Activated CD8-positive, alpha-beta memory T cell treated with anti-CD3 and anti-CD28 coated beads for 36 hours (primary cell): Measurements from ENCODE around the gene ARID3A. TPM values are rescaled to one million over a fixed set of nuclear protein-coding genes. Genes with fewer than 3 reads are reported as not detected.

Experiments used
- CTCF ChIA-PET: fragments of 350-600 bp; sonication (Branson Sonifier 250); formaldehyde crosslinking; loops from one replicate; lab custom pipeline; 2021; ENCODE audit warnings: antibody characterized with exemption; lab: Charles Lee
- POLR2A ChIA-PET: fragments of 350-600 bp; sonication (Branson Sonifier 250); formaldehyde crosslinking; loops from one replicate; lab custom pipeline; 2021; ENCODE audit warnings: antibody characterized with exemption; lab: Charles Lee
- total RNA-seq, 2 experiments: library from RNA; stranded (reverse); gene quantifications; one replicate each; pipeline ENCODE4 v1.2.3, GENCODE V29; 2021

Gene ARID3A
- total RNA-seq, 2 experiments from 2014 or later: 18.8 to 19.0 TPM

GRCh38 chr19:963486-963951 lies 37.7 kb downstream of the ARID3A start:
- ChIA-PET POLR2A (no interaction called here), CTCF (interaction anchor here (0.6 to 1.2 kb wide), 2 partner anchors 15 to 16 kb away, joined by 3 read pairs; no protein-coding TSS in a partner anchor)

GRCh38 chr19:964116-964520 lies 38.3 kb downstream of the ARID3A start:
- ChIA-PET POLR2A (no interaction called here), CTCF (no interaction called here)

- ChIA-PET POLR2A (interaction anchor here (0.6 kb wide), 1 partner anchor 9 kb away, joined by 4 read pairs; no protein-coding TSS in a partner anchor), CTCF (no interaction called here)
These were observed 39.2 kb downstream of the ARID3A start for GRCh38 chr19:964761-965694.

GRCh38 chr19:966485-967088 lies 40.8 kb downstream of the ARID3A start:
- CTCF ChIA-PET: no interaction called here
- POLR2A ChIA-PET: interaction anchor here (0.6 kb wide), 1 partner anchor 15 kb away, joined by 4 read pairs; no protein-coding TSS in a partner anchor

GRCh38 chr19:970695-971094 lies 44.9 kb downstream of the ARID3A start:
- ChIA-PET CTCF (interaction anchor here (1.2 to 1.6 kb wide), 4 partner anchors 12 to 46 kb away, joined by 3 to 10 read pairs (median 4); no protein-coding TSS in a partner anchor), POLR2A (no interaction called here)

- ChIA-PET CTCF (interaction anchor here (0.8 to 1.2 kb wide), 2 partner anchors 45 to 49 kb away, joined by 3 to 5 read pairs; no protein-coding TSS in a partner anchor), POLR2A (no interaction called here)
These were observed 46.0 kb downstream of the ARID3A start for GRCh38 chr19:971795-972194.

GRCh38 chr19:972281-972680 lies 46.4 kb downstream of the ARID3A start:
- POLR2A ChIA-PET: no interaction called here
- CTCF ChIA-PET: interaction anchor here (0.6 to 0.8 kb wide), 3 partner anchors 26 to 54 kb away, joined by 3 to 5 read pairs (median 5); no protein-coding TSS in a partner anchor

- CTCF ChIA-PET: no interaction called here
- POLR2A ChIA-PET: no interaction called here
These were observed 48.1 kb downstream of the ARID3A start for GRCh38 chr19:973726-974563.

GRCh38 chr19:974564-975257 lies 48.9 kb downstream of the ARID3A start:
- CTCF ChIA-PET: no interaction called here
- POLR2A ChIA-PET: no interaction called here

- ChIA-PET CTCF (no interaction called here), POLR2A (interaction anchor here (0.5 kb wide), 1 partner anchor 14 kb away, joined by 5 read pairs; no protein-coding TSS in a partner anchor)
These were observed 50.6 kb downstream of the ARID3A start for GRCh38 chr19:976476-976875.

- POLR2A ChIA-PET: no interaction called here
- CTCF ChIA-PET: no interaction called here
These were observed 51.2 kb downstream of the ARID3A start for GRCh38 chr19:977058-977464.

GRCh38 chr19:979318-979741 lies 53.5 kb downstream of the ARID3A start:
- ChIA-PET POLR2A (no interaction called here), CTCF (interaction anchor here (1.0 to 7.3 kb wide), 2 partner anchors 58 to 115 kb away, joined by 3 to 101 read pairs; no protein-coding TSS in a partner anchor)

- POLR2A ChIA-PET: no interaction called here
- CTCF ChIA-PET: interaction anchor here (0.7 to 7.3 kb wide), 2 partner anchors 59 to 210 kb away, joined by 3 to 101 read pairs; no protein-coding TSS in a partner anchor
These were observed 54.5 kb downstream of the ARID3A start for GRCh38 chr19:980133-980998.

GRCh38 chr19:982567-983170 lies 56.8 kb downstream of the ARID3A start:
- CTCF ChIA-PET: interaction anchor here (0.6 to 7.3 kb wide), 13 partner anchors 12 to 1037 kb away, joined by 3 to 101 read pairs (median 4); partner anchors contain the start of gene ATP5F1D

GRCh38 chr19:984165-984967 lies 58.5 kb downstream of the ARID3A start, which contains the start of gene WDR18:
Gene WDR18 (plus strand): TSS chr19:984345. CDS start chr19:984354, 9 bp downstream.
- POLR2A ChIA-PET: interaction anchor here (0.6 to 1.8 kb wide), 16 partner anchors 8 to 305 kb away, joined by 3 to 13 read pairs (median 4); no protein-coding TSS in a partner anchor
- CTCF ChIA-PET: interaction anchor here (0.5 to 7.3 kb wide), 25 partner anchors 8 to 260 kb away, joined by 3 to 101 read pairs (median 4); partner anchors contain the start of genes ATP5F1D, MED16 and RNU6-9

More at GRCh38 chr19:982567-983170, 56.8 kb downstream of the ARID3A start:
- POLR2A ChIA-PET: interaction anchor here (0.6 to 1.5 kb wide), 2 partner anchors 60 to 89 kb away, joined by 3 to 4 read pairs; no protein-coding TSS in a partner anchor
